Measurements from ENCODE around the gene EI24. TPM values are rescaled to one million over a fixed set of nuclear protein-coding genes. Genes with fewer than 3 reads are reported as not detected.

Gene EI24
- total RNA-seq, 1 experiment from 2014 or later = 170 TPM

DNA sequence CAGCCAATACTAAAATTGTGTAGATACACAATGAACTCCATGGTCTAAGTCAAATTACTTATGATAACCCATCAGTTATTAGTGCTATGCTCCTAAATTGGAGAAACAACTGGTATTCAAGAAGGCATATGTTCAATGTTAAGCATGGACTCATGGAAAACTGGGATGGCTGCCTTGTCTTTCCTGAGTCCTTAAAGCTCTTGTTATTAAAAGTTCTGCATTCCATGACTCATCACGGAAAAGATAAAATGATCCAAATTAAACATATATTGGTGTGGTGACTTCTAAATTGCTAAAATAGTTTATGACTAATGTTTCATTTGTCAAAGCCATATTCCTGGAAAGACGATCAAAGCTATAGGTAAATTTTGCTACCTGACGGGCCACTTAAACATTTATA is 9.4 kb upstream of the EI24 start:
- Mint-ChIP-seq H3K4me3 (ENCODE audit: unreplicated experiment) (no peak overlapping the region), H3K9me3 (ENCODE audit: unreplicated experiment) (peaks cover 7% of the 10 kb centered on the region), H3K27ac (ENCODE audit: unreplicated experiment) (no peak overlapping the region), H3K36me3 (ENCODE audit: insufficient read depth, unreplicated experiment) (no peaks in the 10 kb centered on the region), H3K4me1 (ENCODE audit: low read depth, unreplicated experiment) (peaks cover 5% of the 10 kb centered on the region), H3K27me3 (ENCODE audit: insufficient read depth, unreplicated experiment) (no peaks in the 10 kb centered on the region)
- no TSS peak for BruUV-seq (replicated peaks)
- no peak for DNase-seq
- intact Hi-C loops (cut with micrococcal nuclease; ENCODE audit: unreplicated experiment) = no loop called here
- Histone ChIP-seq H3K36me3 (ENCODE audit: control insufficient read depth, insufficient read depth, low read length) (no peaks in the 10 kb centered on the region; the same call in 1 of the 2 replicates), H3K4me3 (ENCODE audit: low read depth, low read length) (no peak overlapping the region), H3K27me3 (replicated peaks; ENCODE audit: control insufficient read depth, insufficient read depth, low read length) (no peaks in the 10 kb centered on the region), H3K4me1 (peaks cover 10% of the 10 kb centered on the region; the same call in 1 of the 2 replicates), H3K9me3 (peaks cover 11% of the 10 kb centered on the region; the same call in 1 of the 2 replicates)
- TF ChIP-seq, protein P1, sequence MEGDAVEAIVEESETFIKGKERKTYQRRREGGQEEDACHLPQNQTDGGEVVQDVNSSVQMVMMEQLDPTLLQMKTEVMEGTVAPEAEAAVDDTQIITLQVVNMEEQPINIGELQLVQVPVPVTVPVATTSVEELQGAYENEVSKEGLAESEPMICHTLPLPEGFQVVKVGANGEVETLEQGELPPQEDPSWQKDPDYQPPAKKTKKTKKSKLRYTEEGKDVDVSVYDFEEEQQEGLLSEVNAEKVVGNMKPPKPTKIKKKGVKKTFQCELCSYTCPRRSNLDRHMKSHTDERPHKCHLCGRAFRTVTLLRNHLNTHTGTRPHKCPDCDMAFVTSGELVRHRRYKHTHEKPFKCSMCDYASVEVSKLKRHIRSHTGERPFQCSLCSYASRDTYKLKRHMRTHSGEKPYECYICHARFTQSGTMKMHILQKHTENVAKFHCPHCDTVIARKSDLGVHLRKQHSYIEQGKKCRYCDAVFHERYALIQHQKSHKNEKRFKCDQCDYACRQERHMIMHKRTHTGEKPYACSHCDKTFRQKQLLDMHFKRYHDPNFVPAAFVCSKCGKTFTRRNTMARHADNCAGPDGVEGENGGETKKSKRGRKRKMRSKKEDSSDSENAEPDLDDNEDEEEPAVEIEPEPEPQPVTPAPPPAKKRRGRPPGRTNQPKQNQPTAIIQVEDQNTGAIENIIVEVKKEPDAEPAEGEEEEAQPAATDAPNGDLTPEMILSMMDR (IDR thresholded peaks at IDR 0.05; ENCODE audit: insufficient read depth in 1 of 2, low read depth in 1 of 2, low read length in 1 of 2, severe bottlenecking in 1 of 2, unreplicated experiment in 1 of 2) = no peak
- ChIA-PET POLR2A (interaction anchor here (0.5 kb wide), 1 partner anchor 186 kb away, joined by 3 read pairs; the partner anchor contains the start of gene PATE1), CTCF (no interaction called here)

DNA sequence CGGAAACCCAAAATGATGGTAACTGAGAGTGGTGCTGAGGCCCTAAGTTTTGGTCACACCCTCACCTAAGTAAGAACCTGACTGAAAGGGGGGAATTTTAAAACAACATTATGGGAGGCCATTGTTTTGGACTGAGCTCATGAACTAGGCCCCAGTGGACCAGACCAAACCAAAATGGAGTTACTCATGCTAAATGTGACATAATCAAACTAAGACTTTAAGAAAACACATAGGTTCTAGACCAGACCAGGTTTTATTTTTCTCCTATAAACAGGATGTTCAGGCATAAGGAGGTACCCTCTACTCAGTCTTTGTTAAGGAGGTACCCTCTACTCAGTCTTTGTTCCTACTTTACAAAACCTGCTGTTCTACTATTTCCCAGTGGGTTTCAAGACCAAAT is 7.4 kb upstream of the EI24 start:
- intact Hi-C loops (cut with micrococcal nuclease; ENCODE audit: unreplicated experiment) = no loop called here
- no peaks in the 10 kb centered on the region for H3K27me3 Mint-ChIP-seq (ENCODE audit: insufficient read depth, unreplicated experiment)
- H3K9me3 Mint-ChIP-seq (ENCODE audit: unreplicated experiment) = no peaks in the 10 kb centered on the region
- TF ChIP-seq, protein P1 (IDR thresholded peaks at IDR 0.05; ENCODE audit: insufficient read depth in 1 of 2, low read depth in 1 of 2, low read length in 1 of 2, severe bottlenecking in 1 of 2, unreplicated experiment in 1 of 2) = no peak
- no peaks in the 10 kb centered on the region; the same call in 1 of the 2 replicates for H3K36me3 ChIP-seq (ENCODE audit: control insufficient read depth, insufficient read depth, low read length)
- DNase-seq = no peak
- H3K4me3 ChIP-seq (ENCODE audit: low read depth, low read length) = no peak overlapping the region
- H3K4me3 Mint-ChIP-seq (ENCODE audit: unreplicated experiment) = no peak overlapping the region
- peaks cover 11% of the 10 kb centered on the region; the same call in 1 of the 2 replicates for H3K4me1 ChIP-seq
- no peaks in the 10 kb centered on the region for H3K9me3 ChIP-seq
- BruUV-seq (replicated peaks) = no TSS peak
- ChIA-PET CTCF (no interaction called here), POLR2A (no interaction called here)
- no peaks in the 10 kb centered on the region for H3K36me3 Mint-ChIP-seq (ENCODE audit: insufficient read depth, unreplicated experiment)
- no peaks in the 10 kb centered on the region for H3K27me3 ChIP-seq (replicated peaks; ENCODE audit: control insufficient read depth, insufficient read depth, low read length)
- H3K4me1 Mint-ChIP-seq (ENCODE audit: low read depth, unreplicated experiment) = peaks cover 5% of the 10 kb centered on the region
- H3K27ac Mint-ChIP-seq (ENCODE audit: unreplicated experiment) = no peak overlapping the region

DNA sequence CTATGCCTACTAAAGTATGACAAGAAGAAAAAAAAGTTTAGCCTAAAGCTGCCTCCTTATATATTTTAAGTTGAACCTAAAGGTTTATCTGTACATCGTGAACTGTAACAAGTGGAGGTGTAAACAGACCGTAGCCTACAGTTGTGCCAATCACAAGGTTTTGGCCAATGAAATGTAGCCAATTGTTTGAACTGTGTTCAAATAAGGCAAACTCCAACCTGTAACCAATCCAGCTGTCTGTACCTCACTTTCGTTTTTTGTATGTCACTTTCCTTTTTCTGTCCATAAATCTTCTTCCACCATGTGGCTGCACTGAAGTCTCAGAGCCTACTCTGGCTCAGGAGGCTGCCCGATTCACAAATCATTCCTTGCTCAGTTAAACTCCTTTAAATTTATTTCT is 6.8 kb upstream of the EI24 start:
- Mint-ChIP-seq H3K36me3 (ENCODE audit: insufficient read depth, unreplicated experiment) (no peaks in the 10 kb centered on the region), H3K27me3 (ENCODE audit: insufficient read depth, unreplicated experiment) (no peaks in the 10 kb centered on the region)

More for the DNA sequence above, 6.8 kb upstream of the EI24 start:
- Histone ChIP-seq H3K27me3 (replicated peaks; ENCODE audit: control insufficient read depth, insufficient read depth, low read length) (no peaks in the 10 kb centered on the region), H3K4me3 (ENCODE audit: low read depth, low read length) (no peak overlapping the region), H3K4me1 (peaks cover 11% of the 10 kb centered on the region; the same call in 1 of the 2 replicates), H3K36me3 (ENCODE audit: control insufficient read depth, insufficient read depth, low read length) (no peaks in the 10 kb centered on the region; the same call in 1 of the 2 replicates), H3K9me3 (no peaks in the 10 kb centered on the region)
- intact Hi-C loops (cut with micrococcal nuclease; ENCODE audit: unreplicated experiment) = no loop called here
- BruUV-seq (replicated peaks) = no TSS peak
- Mint-ChIP-seq H3K4me3 (ENCODE audit: unreplicated experiment) (no peak overlapping the region), H3K9me3 (ENCODE audit: unreplicated experiment) (no peaks in the 10 kb centered on the region), H3K4me1 (ENCODE audit: low read depth, unreplicated experiment) (peaks cover 5% of the 10 kb centered on the region), H3K27ac (ENCODE audit: unreplicated experiment) (no peak overlapping the region)
- ChIA-PET POLR2A (no interaction called here), CTCF (no interaction called here)
- TF ChIP-seq, protein P1 (IDR thresholded peaks at IDR 0.05; ENCODE audit: insufficient read depth in 1 of 2, low read depth in 1 of 2, low read length in 1 of 2, severe bottlenecking in 1 of 2, unreplicated experiment in 1 of 2) = no peak
- no peak for DNase-seq

Measured in Caco-2 (cell line).